Mesenchymal stem cell (in vitro differentiated cells and primary cell): ENCODE data around the gene SLC2A1.
A peak's percentile ranks its signal among the peaks of the same experiment; 100 is the strongest.

Experiments
- DNase-seq: peaks from one replicate; pipeline ENCODE4 v3.0.0-alpha.2; 2013
- H2AFZ ChIP-seq: one replicate; pipeline ENCODE4 v1.6.1; 2013; ENCODE audit warnings: low read depth, mild to moderate bottlenecking, control low read depth, inconsistent platforms, low read length, moderate library complexity
- H2AK5ac ChIP-seq: 2 replicates; pipeline ENCODE4 v1.6.1; 2013; ENCODE audit warnings: low read length, moderate library complexity, mild to moderate bottlenecking, inconsistent platforms; ENCODE audit not compliant: severe bottlenecking
- H2BK120ac ChIP-seq: one replicate; pipeline ENCODE4 v1.6.1; 2013; ENCODE audit warnings: low read depth, mild to moderate bottlenecking, inconsistent platforms, low read length, moderate library complexity
- H2BK12ac ChIP-seq, 2 experiments: one replicate each; pipeline ENCODE4 v1.6.1; 2013; ENCODE audit warnings: inconsistent platforms in 2 of 2, low read length in 2 of 2, mild to moderate bottlenecking in 2 of 2, moderate library complexity in 2 of 2, control low read depth in 1 of 2
- H2BK15ac ChIP-seq: one replicate; pipeline ENCODE4 v1.6.1; 2013; ENCODE audit warnings: mild to moderate bottlenecking, low read depth, inconsistent platforms; ENCODE audit not compliant: poor library complexity, severe bottlenecking
- H2BK5ac ChIP-seq: 2 replicates; pipeline ENCODE4 v1.6.1; 2013; ENCODE audit warnings: low read depth, mild to moderate bottlenecking, low read length, control low read depth, inconsistent platforms; ENCODE audit not compliant: poor library complexity, severe bottlenecking
- H3K14ac ChIP-seq, 2 experiments: one replicate each; pipeline ENCODE4 v1.6.1; 2013; ENCODE audit warnings: inconsistent platforms in 2 of 2, low read length in 2 of 2, control low read depth in 1 of 2, mild to moderate bottlenecking in 1 of 2, moderate library complexity in 1 of 2
- H3K18ac ChIP-seq, 2 experiments: one replicate each; pipeline ENCODE4 v1.6.1; 2013; ENCODE audit warnings: inconsistent platforms in 2 of 2, low read length in 2 of 2, control low read depth in 1 of 2, low read depth in 1 of 2, mild to moderate bottlenecking in 1 of 2
- H3K23ac ChIP-seq, 2 experiments: one replicate each; pipeline ENCODE4 v1.6.1; 2013; ENCODE audit warnings: inconsistent platforms in 2 of 2, low read length in 2 of 2, mild to moderate bottlenecking in 2 of 2, moderate library complexity in 2 of 2, control low read depth in 1 of 2
- H3K27ac ChIP-seq: 2 replicates; pipeline ENCODE4 v1.5.1; 2013; ENCODE audit warnings: mild to moderate bottlenecking, moderate library complexity, low read length, control low read depth, inconsistent platforms; ENCODE audit not compliant: poor library complexity, severe bottlenecking
- H3K27me3 ChIP-seq, 2 experiments: 2 replicates each; pipeline versions ENCODE4 v1.6.1 to v1.7.0; 2013; ENCODE audit warnings: low read length in 2 of 2, mild to moderate bottlenecking in 2 of 2, moderate library complexity in 2 of 2, control low read depth in 1 of 2, inconsistent platforms in 1 of 2; ENCODE audit not compliant: control insufficient read depth in 1 of 2, insufficient read depth in 1 of 2
- H3K36me3 ChIP-seq, 2 experiments: 2 replicates each; pipeline versions ENCODE4 v1.6.1 to v1.7.0; 2013; ENCODE audit warnings: low read length in 2 of 2, control low read depth in 1 of 2, inconsistent platforms in 1 of 2, low read depth in 1 of 2, mild to moderate bottlenecking in 1 of 2; ENCODE audit not compliant: insufficient read depth in 2 of 2, control insufficient read depth in 1 of 2
- H3K4ac ChIP-seq, 2 experiments: one replicate each; pipeline ENCODE4 v1.6.1; 2013; ENCODE audit warnings: inconsistent platforms in 2 of 2, low read length in 2 of 2, mild to moderate bottlenecking in 2 of 2, moderate library complexity in 2 of 2, control low read depth in 1 of 2, low read depth in 1 of 2
- H3K4me1 ChIP-seq: 2 replicates; pipeline ENCODE4 v1.6.1; 2013; ENCODE audit warnings: low read depth, low read length, control low read depth; ENCODE audit not compliant: control insufficient read depth, insufficient read depth
- H3K4me2 ChIP-seq: 2 replicates; pipeline ENCODE4 v1.6.1; 2013; ENCODE audit warnings: low read length, mild to moderate bottlenecking, inconsistent platforms; ENCODE audit not compliant: poor library complexity, severe bottlenecking
- H3K4me3 ChIP-seq, 2 experiments: 2 replicates each; pipeline versions ENCODE4 v1.5.1 to v1.7.0; 2013; ENCODE audit warnings: low read length in 2 of 2, mild to moderate bottlenecking in 2 of 2, control low read depth in 1 of 2, low read depth in 1 of 2; ENCODE audit not compliant: insufficient read depth in 1 of 2
- H3K79me1 ChIP-seq: replicated peaks from 2 replicates; pipeline ENCODE4 v1.6.1; 2013; ENCODE audit warnings: mild to moderate bottlenecking, control low read depth, low read length, inconsistent platforms; ENCODE audit not compliant: poor library complexity, severe bottlenecking
- H3K9ac ChIP-seq: 2 replicates; pipeline ENCODE4 v1.7.0; 2013; ENCODE audit warnings: mild to moderate bottlenecking, low read length, moderate library complexity
- H3K9me3 ChIP-seq: 2 replicates; pipeline ENCODE4 v1.7.0; 2013; ENCODE audit warnings: mild to moderate bottlenecking, low read length; ENCODE audit not compliant: control insufficient read depth
- H4K8ac ChIP-seq: one replicate; pipeline ENCODE4 v1.6.1; 2013; ENCODE audit warnings: inconsistent platforms, mild to moderate bottlenecking, low read length, moderate library complexity
- H4K91ac ChIP-seq: one replicate; pipeline ENCODE4 v1.6.1; 2013; ENCODE audit warnings: mild to moderate bottlenecking, low read length, inconsistent platforms
- WGBS: methylation state at CpG from one replicate; pipeline ENCODE4 v1.1.7; 2013; ENCODE audit warnings: mixed read lengths; 5-methylcytosine and 5-hydroxymethylcytosine counted together

Gene SLC2A1

GRCh38 chr1:42915456-42915855, 43.2 kb downstream of the SLC2A1 start:
- H3K18ac ChIP-seq = no peak overlapping the region
- no peak overlapping the region for H2BK12ac ChIP-seq
- no peak overlapping the region for H3K4ac ChIP-seq
- H4K91ac ChIP-seq = no peak overlapping the region
- H2BK120ac ChIP-seq = no peak overlapping the region
- H2AK5ac ChIP-seq = no peak overlapping the region
- no peaks in the 10 kb centered on the region for H3K79me1 ChIP-seq
- DNase-seq = no peak
- no peak overlapping the region for H3K23ac ChIP-seq
- H4K8ac ChIP-seq = no peak overlapping the region
- 97% methylated on average over 3 of the region's 3 CpGs for WGBS
- no peak overlapping the region for H3K27ac ChIP-seq
- no peak overlapping the region for H2AFZ ChIP-seq
- no peak overlapping the region for H3K4me3 ChIP-seq
- H3K14ac ChIP-seq = no peak overlapping the region
- H2BK5ac ChIP-seq = no peak overlapping the region
- H3K9me3 ChIP-seq = peaks cover 3% of the 10 kb centered on the region
- no peaks in the 10 kb centered on the region for H3K4me1 ChIP-seq
- no peak overlapping the region for H3K9ac ChIP-seq
- peaks cover 0 to 11% of the 10 kb centered on the region in 2 experiments for H3K27me3 ChIP-seq
- H2BK15ac ChIP-seq = no peak overlapping the region
- no peaks in the 10 kb centered on the region for H3K36me3 ChIP-seq
- H3K4me2 ChIP-seq = no peak overlapping the region

GRCh38 chr1:42914092-42914627, 44.5 kb downstream of the SLC2A1 start:
- no peak for DNase-seq
- Histone ChIP-seq H3K4me1 (no peaks in the 10 kb centered on the region), H3K9me3 (peaks cover 3% of the 10 kb centered on the region), H2BK15ac (no peak overlapping the region), H4K91ac (no peak overlapping the region), H2BK120ac (no peak overlapping the region), H2BK12ac (no peak overlapping the region), H3K4ac (no peak overlapping the region), H2AK5ac (no peak overlapping the region), H3K27ac (no peak overlapping the region), H3K27me3 (peaks cover 4 to 13% of the 10 kb centered on the region in 2 experiments), H3K79me1 (no peaks in the 10 kb centered on the region), H3K4me2 (no peak overlapping the region), H3K23ac (no peak overlapping the region), H2AFZ (no peak overlapping the region), H3K14ac (no peak overlapping the region), H2BK5ac (no peak overlapping the region), H3K18ac (no peak overlapping the region), H3K9ac (no peak overlapping the region), H4K8ac (no peak overlapping the region), H3K36me3 (no peaks in the 10 kb centered on the region), H3K4me3 (no peak overlapping the region)
- WGBS = 50% methylated on average over 2 of the region's 2 CpGs

- Histone ChIP-seq H3K27ac (no peak overlapping the region), H4K8ac (no peak overlapping the region), H4K91ac (no peak overlapping the region), H3K36me3 (no peaks in the 10 kb centered on the region), H3K23ac (no peak overlapping the region), H3K4me3 (no peak overlapping the region), H2AFZ (no peak overlapping the region), H2BK15ac (no peak overlapping the region), H3K18ac (no peak overlapping the region), H2BK5ac (no peak overlapping the region), H3K14ac (no peak overlapping the region), H3K4me2 (no peak overlapping the region), H3K4me1 (no peaks in the 10 kb centered on the region), H3K79me1 (no peaks in the 10 kb centered on the region), H3K4ac (no peak overlapping the region), H3K9me3 (peaks cover 3% of the 10 kb centered on the region), H3K9ac (no peak overlapping the region), H3K27me3 (peaks cover 4 to 16% of the 10 kb centered on the region in 2 experiments), H2BK12ac (no peak overlapping the region), H2BK120ac (no peak overlapping the region), H2AK5ac (no peak overlapping the region)
- peak; percentile 89 for DNase-seq
- 44% methylated on average over 5 of the region's 5 CpGs for WGBS
Observed at GRCh38 chr1:42913426-42914091, 45.1 kb downstream of the SLC2A1 start.

- Histone ChIP-seq H4K8ac (no peak overlapping the region), H3K14ac (no peak overlapping the region), H3K27me3 (peaks cover 4 to 18% of the 10 kb centered on the region in 2 experiments), H3K4me1 (no peaks in the 10 kb centered on the region), H2AK5ac (no peak overlapping the region), H2BK15ac (no peak overlapping the region), H3K4ac (no peak overlapping the region), H2BK12ac (no peak overlapping the region), H3K4me2 (no peak overlapping the region), H4K91ac (no peak overlapping the region), H3K23ac (no peak overlapping the region), H3K4me3 (no peak overlapping the region), H3K79me1 (no peaks in the 10 kb centered on the region), H3K9me3 (no peaks in the 10 kb centered on the region), H3K18ac (no peak overlapping the region), H3K9ac (no peak overlapping the region), H2BK5ac (no peak overlapping the region), H3K36me3 (no peaks in the 10 kb centered on the region), H3K27ac (no peak overlapping the region), H2AFZ (no peak overlapping the region), H2BK120ac (no peak overlapping the region)
- no peak for DNase-seq
Observed at GRCh38 chr1:42910985-42911384, 47.7 kb downstream of the SLC2A1 start.
